ENCODE results near the gene PRLH.

Gene PRLH

DNA sequence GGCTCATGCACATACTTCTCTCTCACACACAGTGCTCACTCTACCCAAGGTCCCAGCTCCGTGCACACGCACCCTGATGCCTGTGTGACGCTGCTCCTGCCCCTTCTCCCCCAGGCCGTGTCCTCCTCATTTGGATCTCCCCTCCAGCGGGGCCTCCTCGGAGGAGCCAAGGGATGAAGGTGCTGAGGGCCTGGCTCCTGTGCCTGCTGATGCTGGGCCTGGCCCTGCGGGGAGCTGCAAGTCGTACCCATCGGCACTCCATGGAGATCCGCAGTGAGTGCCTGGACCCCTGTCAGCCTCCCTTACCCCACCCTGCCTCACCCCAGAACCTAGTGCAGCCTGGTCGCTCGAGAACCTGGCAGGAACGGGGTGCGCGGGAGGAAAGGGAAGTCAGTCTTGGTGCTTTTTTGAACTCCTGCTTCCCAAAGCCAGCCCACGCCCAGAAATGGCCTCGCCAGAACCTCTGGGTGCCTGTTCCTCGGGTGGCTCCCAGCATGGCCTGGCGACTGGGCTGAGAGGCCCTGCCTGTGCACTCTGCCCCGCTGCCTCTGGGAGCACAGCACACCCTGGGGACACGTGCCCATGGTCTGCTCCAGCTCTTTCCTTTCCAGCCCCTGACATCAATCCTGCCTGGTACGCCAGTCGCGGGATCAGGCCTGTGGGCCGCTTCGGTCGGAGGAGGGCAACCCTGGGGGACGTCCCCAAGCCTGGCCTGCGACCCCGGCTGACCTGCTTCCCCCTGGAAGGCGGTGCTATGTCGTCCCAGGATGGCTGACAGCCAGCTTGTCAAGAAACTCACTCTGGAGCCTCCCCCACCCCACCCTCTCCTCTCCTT lies at the start of gene PRLH:
TSS of gene PRLH (plus strand) at position 174 of the 835 bp plus-strand sequence. CDS start at position 174, 0 bp downstream.
- no peak for DNase-seq (ENCODE audit: low read depth, low spot score)
- H3K9ac ChIP-seq (ENCODE audit: insufficient read length): no peak within 1 kb of the TSS

DNA sequence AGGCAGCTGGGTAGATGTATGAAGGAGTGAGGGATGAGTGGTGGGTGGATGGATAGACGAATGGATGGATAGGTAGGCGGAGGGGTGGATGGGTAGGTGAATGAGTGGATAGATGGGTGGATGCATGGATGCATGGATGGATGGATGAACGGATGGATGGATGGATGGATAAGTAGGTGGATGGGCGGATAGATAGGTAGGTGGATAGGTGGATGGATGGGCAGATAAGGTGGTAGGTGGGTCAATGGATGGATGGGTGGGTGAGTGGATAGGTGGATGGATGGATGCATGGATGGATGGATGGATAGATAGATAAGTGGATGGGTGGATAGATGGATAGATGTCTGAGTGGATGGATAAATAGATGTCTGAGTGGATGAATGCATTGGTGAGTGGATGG lies 49.2 kb upstream of the PRLH start:
- H3K9me3 ChIP-seq (ENCODE audit: low read depth, low read length): no peaks in the 10 kb centered on the region
- TF ChIP-seq EZH2 (IDR thresholded peaks at IDR 0.05): no peak
- TF ChIP-seq POLR2AphosphoS5 (IDR thresholded peaks at IDR 0.05; ENCODE audit: borderline replicate concordance, low read depth, low read length): no peak
- no peak for TF ChIP-seq FOXP2 (optimal IDR thresholded peaks at IDR 0.05; ENCODE audit: control extremely low read depth, extremely low read length, insufficient read depth)
- H3K9ac ChIP-seq (ENCODE audit: insufficient read length): no peak overlapping the region
- no peak for DNase-seq (ENCODE audit: low read depth, low spot score)
- no peak overlapping the region for H3K27ac ChIP-seq
- no peak overlapping the region for H3K4me3 ChIP-seq
- no peaks in the 10 kb centered on the region for H3K36me3 ChIP-seq (ENCODE audit: insufficient read depth, low read length)

More for the DNA sequence above, at the start of gene PRLH:
- no peaks in the 10 kb centered on the region for H3K36me3 ChIP-seq (ENCODE audit: insufficient read depth, low read length)
- H3K27ac ChIP-seq: no peak within 1 kb of the TSS
- TF ChIP-seq FOXP2 (optimal IDR thresholded peaks at IDR 0.05; ENCODE audit: control extremely low read depth, extremely low read length, insufficient read depth) (no peak), POLR2AphosphoS5 (IDR thresholded peaks at IDR 0.05; ENCODE audit: borderline replicate concordance, low read depth, low read length) (no peak), EZH2 (IDR thresholded peaks at IDR 0.05) (no peak)
- no peaks in the 10 kb centered on the region for H3K9me3 ChIP-seq (ENCODE audit: low read depth, low read length)
- H3K4me3 ChIP-seq: no peak within 1 kb of the TSS

GRCh38 chr2:237517990-237518389 lies 48.4 kb upstream of the PRLH start:
- no peak overlapping the region for H3K9ac ChIP-seq (ENCODE audit: insufficient read length)
- H3K36me3 ChIP-seq (ENCODE audit: insufficient read depth, low read length): no peaks in the 10 kb centered on the region
- no peaks in the 10 kb centered on the region for H3K9me3 ChIP-seq (ENCODE audit: low read depth, low read length)
- no peak for TF ChIP-seq POLR2AphosphoS5 (IDR thresholded peaks at IDR 0.05; ENCODE audit: borderline replicate concordance, low read depth, low read length)
- TF ChIP-seq EZH2 (IDR thresholded peaks at IDR 0.05): no peak
- TF ChIP-seq FOXP2 (optimal IDR thresholded peaks at IDR 0.05; ENCODE audit: control extremely low read depth, extremely low read length, insufficient read depth): no peak
- no peak overlapping the region for H3K4me3 ChIP-seq
- no peak overlapping the region for H3K27ac ChIP-seq
- DNase-seq (ENCODE audit: low read depth, low spot score): no peak

GRCh38 chr2:237519506-237520245 lies 46.7 kb upstream of the PRLH start:
- DNase-seq (ENCODE audit: low read depth, low spot score): no peak
- H3K36me3 ChIP-seq (ENCODE audit: insufficient read depth, low read length): no peaks in the 10 kb centered on the region
- TF ChIP-seq EZH2 (IDR thresholded peaks at IDR 0.05) (no peak), POLR2AphosphoS5 (IDR thresholded peaks at IDR 0.05; ENCODE audit: borderline replicate concordance, low read depth, low read length) (no peak), FOXP2 (optimal IDR thresholded peaks at IDR 0.05; ENCODE audit: control extremely low read depth, extremely low read length, insufficient read depth) (no peak)

GRCh38 chr2:237520290-237520689 lies 46.1 kb upstream of the PRLH start:
- H3K9me3 ChIP-seq (ENCODE audit: low read depth, low read length): no peaks in the 10 kb centered on the region
- H3K36me3 ChIP-seq (ENCODE audit: insufficient read depth, low read length): no peaks in the 10 kb centered on the region
- no peak for DNase-seq (ENCODE audit: low read depth, low spot score)
- no peak for TF ChIP-seq EZH2 (IDR thresholded peaks at IDR 0.05)
- TF ChIP-seq FOXP2 (optimal IDR thresholded peaks at IDR 0.05; ENCODE audit: control extremely low read depth, extremely low read length, insufficient read depth): no peak
- no peak for TF ChIP-seq POLR2AphosphoS5 (IDR thresholded peaks at IDR 0.05; ENCODE audit: borderline replicate concordance, low read depth, low read length)
- H3K27ac ChIP-seq: no peak overlapping the region
- H3K4me3 ChIP-seq: no peak overlapping the region
- no peak overlapping the region for H3K9ac ChIP-seq (ENCODE audit: insufficient read length)

More at GRCh38 chr2:237519506-237520245, 46.7 kb upstream of the PRLH start:
- Histone ChIP-seq H3K27ac (no peak overlapping the region), H3K9me3 (ENCODE audit: low read depth, low read length) (no peaks in the 10 kb centered on the region), H3K9ac (ENCODE audit: insufficient read length) (no peak overlapping the region), H3K4me3 (no peak overlapping the region)

DNA sequence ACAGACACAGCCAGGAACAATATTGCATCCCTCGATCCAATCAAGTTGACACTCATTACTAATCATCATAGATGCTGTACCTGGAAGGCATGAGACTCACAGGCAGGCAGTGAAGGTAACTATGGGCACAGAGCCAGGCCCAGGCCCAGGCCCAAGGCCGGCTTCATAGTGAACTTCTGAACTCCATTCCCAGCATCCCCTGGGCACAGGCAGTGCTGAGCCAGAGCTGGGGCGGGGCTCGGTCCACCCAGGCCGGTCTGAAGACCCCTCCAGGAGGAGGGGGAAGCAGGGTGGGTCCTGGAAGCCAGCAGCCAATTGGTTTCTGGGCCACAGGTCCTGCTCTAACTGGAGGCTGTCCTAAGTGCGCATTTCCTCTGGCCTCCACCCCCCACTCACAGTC lies 41.7 kb upstream of the PRLH start:
- DNase-seq (ENCODE audit: low read depth, low spot score): no peak
- TF ChIP-seq EZH2 (IDR thresholded peaks at IDR 0.05) (no peak), FOXP2 (optimal IDR thresholded peaks at IDR 0.05; ENCODE audit: control extremely low read depth, extremely low read length, insufficient read depth) (no peak), POLR2AphosphoS5 (IDR thresholded peaks at IDR 0.05; ENCODE audit: borderline replicate concordance, low read depth, low read length) (no peak)
- Histone ChIP-seq H3K27ac (no peak overlapping the region), H3K4me3 (no peak overlapping the region), H3K36me3 (ENCODE audit: insufficient read depth, low read length) (no peaks in the 10 kb centered on the region), H3K9me3 (ENCODE audit: low read depth, low read length) (no peaks in the 10 kb centered on the region), H3K9ac (ENCODE audit: insufficient read length) (no peak overlapping the region)

DNA sequence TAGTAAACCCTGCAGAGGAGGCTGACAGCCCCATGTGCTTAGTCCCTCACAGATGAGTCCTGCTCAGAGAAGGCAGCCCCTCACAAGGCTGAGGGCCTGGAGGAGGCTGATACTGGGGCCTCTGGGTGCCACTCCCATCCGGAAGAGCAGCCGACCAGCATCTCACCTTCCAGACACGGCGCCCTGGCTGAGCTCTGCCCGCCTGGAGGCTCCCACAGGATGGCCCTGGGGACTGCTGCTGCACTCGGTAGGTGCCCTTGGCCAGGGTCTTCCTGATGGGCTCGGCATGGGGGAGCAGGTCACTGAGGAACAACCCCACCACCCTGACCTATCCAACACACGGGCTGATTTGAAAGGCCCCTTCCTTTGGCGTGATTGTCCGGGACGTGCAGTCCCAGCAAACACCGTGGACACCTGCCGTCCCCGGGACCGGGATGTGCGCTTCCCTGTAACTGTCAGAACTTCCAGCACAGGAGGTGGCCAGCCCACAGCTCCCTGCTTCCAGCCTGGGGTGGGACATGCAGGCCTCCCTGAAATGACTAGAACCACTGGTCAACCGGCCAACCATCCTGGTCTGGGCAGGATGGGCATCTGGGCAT lies 40.7 kb upstream of the PRLH start:
- no peak overlapping the region for H3K27ac ChIP-seq
- H3K9me3 ChIP-seq (ENCODE audit: low read depth, low read length): no peaks in the 10 kb centered on the region
- H3K36me3 ChIP-seq (ENCODE audit: insufficient read depth, low read length): no peaks in the 10 kb centered on the region
- H3K4me3 ChIP-seq: no peak overlapping the region
- no peak overlapping the region for H3K9ac ChIP-seq (ENCODE audit: insufficient read length)
- DNase-seq (ENCODE audit: low read depth, low spot score): no peak
- no peak for TF ChIP-seq POLR2AphosphoS5 (IDR thresholded peaks at IDR 0.05; ENCODE audit: borderline replicate concordance, low read depth, low read length)
- no peak for TF ChIP-seq EZH2 (IDR thresholded peaks at IDR 0.05)
- no peak for TF ChIP-seq FOXP2 (optimal IDR thresholded peaks at IDR 0.05; ENCODE audit: control extremely low read depth, extremely low read length, insufficient read depth)

DNA sequence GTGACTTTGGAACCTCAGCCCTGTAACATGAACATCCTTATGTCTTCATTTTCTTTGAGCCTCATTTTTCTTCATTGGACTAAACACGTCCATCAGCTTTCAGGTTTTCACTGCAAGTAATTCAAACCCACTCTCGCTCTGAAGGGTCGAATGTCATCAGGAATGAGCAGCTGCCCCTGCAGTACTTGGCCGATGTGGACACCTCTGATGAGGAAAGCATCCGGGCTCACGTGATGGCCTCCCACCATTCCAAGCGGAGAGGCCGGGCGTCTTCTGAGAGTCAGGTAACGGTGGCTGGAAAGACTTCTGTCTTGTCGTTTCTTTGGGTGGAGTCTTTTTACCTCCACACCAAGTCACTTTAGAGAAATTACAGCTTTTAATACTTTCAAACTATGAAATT lies 39.1 kb upstream of the PRLH start:
- H3K9ac ChIP-seq (ENCODE audit: insufficient read length): no peak overlapping the region
- H3K9me3 ChIP-seq (ENCODE audit: low read depth, low read length): no peaks in the 10 kb centered on the region
- H3K4me3 ChIP-seq: no peak overlapping the region
- TF ChIP-seq FOXP2 (optimal IDR thresholded peaks at IDR 0.05; ENCODE audit: control extremely low read depth, extremely low read length, insufficient read depth): no peak
- no peak for TF ChIP-seq EZH2 (IDR thresholded peaks at IDR 0.05)
- no peak for TF ChIP-seq POLR2AphosphoS5 (IDR thresholded peaks at IDR 0.05; ENCODE audit: borderline replicate concordance, low read depth, low read length)
- no peak overlapping the region for H3K27ac ChIP-seq
- H3K36me3 ChIP-seq (ENCODE audit: insufficient read depth, low read length): no peaks in the 10 kb centered on the region
- DNase-seq (ENCODE audit: low read depth, low spot score): no peak
